Stimulated activated CD8-positive, alpha-beta memory T cell treated with anti-CD3 and anti-CD28 coated beads, Interleukin-2, amount 100 ng/mL, for 48 hours (primary cell): Measurements from ENCODE around the gene CRBN.

Experiments used
- DNase-seq, 2 donors: peaks; one replicate each; pipeline ENCODE4 v3.0.0-alpha.2; 2020; ENCODE audit warnings: low read depth in 2 of 2

Gene CRBN

DNA sequence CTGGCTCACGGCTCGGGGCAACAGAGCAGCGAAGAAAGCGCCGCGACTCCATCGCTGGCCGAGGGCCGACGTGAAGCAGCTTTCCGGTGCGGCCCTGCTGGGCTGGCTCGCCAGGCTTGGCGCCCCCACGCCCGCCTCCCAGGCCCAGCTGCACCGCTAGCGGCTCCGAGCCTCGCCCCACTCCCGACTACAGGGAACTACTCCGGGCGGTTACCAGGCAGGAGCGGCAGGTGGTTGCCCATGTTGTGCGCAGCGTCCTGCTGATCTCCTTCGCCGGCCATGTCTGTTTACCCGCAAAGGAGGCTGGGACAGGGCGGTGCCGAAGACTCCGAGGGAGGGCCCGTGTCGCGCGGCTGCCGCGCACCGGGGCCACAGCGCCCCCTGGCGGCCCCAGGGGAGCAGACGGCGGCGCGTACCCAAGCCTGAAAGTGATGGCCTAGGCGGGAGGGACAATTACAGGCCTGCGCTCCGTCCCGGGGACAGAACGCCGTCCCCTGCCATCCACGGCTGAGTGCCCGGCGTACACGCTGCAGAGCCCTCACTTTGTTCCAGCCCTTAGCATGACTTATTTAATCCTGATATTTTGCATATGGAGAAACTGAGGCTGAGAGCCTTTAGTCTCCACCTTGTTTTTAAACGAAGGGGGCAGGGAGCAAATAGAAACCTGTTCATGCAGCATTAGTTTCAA is at the start of gene CRBN:
Gene CRBN, minus strand, starts transcription at position 285 of the 688 bp plus-strand sequence. Its CDS starts 4 bp downstream, at position 281.
- DNase-seq, result peak; percentile 77 to 78

DNA sequence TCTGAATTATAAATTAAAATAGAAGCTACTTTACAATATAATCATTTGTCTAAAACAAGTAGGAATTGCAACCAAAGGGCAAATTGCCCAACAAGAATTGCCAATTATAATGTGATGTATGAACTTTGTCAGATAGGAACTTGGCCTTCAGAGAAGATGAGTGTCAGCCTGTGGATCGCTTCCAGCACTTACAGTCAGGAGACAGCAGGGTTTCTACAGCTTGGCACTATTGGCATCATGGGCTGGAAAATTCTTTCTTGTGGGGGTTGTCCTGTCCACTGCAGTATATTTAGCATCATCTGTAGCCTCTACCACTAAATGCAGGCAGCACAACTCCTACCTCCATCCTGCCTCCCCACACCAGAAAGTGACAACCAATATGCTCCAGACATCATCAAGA is 48.1 kb upstream of the CRBN start:
- DNase-seq, result no peak

DNA sequence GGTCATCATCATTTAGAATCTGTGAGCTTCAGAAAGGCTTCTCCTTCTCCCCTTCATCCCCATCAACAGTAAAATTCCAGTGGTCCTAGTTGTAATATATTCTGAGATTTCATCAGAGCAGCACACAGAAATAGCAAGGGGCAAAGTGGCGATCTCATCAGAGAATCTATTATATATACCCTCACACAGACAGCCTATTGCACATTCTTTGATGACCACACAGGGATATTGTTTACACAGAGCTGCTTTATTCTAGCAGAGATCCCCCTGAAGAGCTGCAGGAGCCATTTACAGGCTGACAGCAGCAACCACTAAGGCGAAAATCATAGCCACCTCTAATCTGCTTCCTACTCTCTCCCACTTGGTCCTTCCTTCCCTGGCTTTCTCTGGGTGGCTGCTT is 42.0 kb upstream of the CRBN start:
- no peak for DNase-seq

DNA sequence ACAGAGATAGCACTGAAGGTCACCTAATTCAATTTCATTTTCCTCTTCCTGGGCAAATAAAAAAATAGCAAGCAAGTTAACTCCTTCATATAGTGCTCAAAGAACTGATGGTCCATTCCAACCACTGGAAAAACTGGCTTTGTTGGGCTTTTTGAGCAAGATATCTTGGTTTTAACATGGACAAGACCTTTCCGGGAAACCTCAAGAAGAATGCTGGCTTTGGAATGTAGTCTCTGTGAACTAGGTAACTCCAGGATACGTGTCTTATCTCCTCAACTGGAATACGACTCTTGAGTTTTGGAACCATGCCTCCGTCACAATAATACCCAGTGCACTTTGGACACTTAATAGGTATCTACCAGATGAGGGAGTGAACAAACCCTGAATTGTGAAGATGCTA is 36.9 kb upstream of the CRBN start:
- DNase-seq, result no peak

DNA sequence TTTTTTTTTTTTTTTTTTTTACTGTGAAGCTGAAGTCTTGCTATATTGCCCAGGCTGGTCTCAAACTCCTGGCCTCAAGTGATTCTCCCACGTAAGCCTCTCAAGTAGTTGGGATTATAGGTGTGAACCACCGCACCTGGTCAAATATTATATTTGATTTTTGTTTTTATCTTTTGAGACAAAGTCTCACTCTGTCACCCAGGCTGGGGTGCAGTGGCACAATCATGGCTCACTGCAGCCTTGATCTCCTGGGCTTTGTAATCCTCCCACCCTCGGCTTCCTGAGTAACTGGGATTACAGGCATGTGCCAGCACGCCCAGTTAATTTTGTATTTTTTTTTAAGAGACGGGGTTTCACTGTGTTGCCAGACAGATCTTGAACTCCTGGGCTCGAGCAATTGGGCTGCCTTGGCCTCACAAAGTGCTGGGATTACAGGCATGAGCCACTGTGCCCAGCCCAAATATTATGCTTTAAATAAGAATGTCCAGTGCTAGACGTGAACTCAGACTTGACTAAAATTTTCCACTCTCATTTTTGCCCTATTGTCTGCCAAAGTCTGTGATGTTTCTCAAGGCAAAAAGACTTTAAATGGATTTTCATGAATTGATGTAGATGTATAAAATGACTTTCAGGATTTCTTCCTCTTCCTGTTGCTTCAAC is 33.4 kb upstream of the CRBN start:
- no peak for DNase-seq

DNA sequence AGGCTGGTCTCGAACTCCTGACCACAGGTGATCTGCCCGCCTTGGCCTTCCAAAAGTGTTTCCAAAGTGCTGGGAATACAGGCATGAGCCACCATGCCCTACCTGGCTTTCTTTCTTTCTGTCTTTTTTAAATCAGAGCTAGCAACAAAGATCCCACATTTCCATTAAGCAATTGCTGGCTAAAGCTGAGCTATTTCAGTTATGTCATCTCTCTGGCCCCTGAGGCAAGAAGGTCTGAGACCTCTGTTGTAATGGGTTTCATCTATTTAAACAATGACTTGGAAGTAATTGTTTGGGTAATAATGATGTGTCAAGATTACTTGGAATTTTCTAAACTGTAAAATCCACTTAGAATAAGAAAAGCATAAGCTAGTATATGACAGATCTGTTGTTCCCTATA is 30.2 kb upstream of the CRBN start:
- DNase-seq, result no peak

DNA sequence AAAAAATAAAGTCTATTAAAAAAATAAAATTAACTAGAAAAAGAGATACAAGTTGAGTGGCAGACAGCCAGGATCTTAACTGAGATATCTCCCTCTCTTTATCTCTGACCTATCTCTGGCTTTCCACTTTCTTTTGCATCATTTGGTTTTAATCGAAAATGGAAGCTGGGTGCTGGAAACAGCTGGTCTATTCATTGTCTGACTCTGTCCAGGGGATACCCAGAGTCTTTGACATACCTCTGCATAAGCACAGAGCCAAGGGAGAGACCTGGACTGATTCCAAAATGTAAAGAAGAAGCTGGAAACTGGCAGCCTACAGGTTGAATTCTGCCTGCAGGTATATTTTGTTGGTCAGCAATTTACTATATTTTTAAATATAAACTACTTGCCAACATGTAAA is 29.6 kb upstream of the CRBN start:
- no peak for DNase-seq

DNA sequence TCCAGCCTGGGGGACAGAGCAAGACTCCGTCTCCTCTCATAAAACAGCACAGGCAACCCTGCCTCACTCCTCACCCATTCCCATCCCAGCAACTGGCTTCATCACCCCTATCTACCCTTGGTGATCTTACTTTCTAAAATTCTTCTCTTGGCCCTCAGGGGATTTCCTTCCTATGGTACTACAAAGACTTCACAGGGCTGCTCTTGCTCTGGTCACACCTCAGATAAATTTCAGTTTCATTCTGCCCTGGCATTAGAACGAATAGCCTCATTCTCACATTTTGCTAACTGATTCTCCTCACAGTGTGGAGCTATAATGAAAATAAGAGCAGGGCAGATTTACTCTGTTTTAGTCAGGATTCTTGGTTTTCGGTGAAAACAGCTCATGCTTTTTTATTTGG is 22.1 kb upstream of the CRBN start:
- no peak for DNase-seq

DNA sequence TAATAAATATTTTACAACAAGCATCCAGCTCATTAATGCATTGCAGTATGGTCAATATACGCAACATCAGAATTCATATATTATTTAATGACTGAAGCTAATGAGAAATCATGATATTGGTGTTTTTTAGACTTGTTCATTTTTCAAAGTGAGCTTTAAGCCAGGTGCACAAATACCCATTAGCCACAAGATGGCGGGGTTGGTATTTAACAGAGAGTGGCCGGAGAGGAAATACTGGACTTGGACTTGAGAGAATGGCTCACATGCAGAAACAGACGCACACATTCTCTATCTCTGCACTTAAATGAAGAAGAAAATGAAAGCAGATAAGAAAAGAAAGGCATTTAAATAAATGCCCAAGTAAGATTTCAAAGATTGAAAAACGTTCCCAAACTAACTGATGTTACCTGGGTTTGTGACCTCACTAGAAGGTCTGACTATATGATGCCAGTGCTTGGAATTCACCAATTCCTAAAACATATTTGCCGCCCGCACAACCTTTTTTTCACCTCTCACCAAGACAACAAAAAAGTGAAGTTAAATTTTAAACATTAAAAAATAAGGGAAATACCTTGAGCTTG is 21.2 kb upstream of the CRBN start:
- DNase-seq, result no peak

DNA sequence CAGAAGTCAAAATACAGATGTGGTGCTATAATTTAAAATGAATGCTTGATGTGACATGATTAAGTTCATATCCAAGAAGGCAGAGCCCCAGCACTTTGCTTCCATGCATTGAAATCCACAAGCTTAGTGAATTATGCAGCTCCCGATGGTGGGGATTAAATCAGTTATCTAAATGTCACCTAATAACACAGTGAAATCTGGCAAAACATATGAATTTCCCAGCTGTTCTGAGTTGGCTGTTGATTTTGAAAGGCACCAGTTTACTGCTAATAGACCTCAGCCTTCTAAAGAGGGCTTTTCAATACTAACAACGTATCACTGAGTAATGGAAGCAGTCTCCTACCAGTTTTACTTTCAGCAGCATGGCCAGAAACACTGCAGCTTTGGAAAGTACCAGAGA is 19.8 kb upstream of the CRBN start:
- no peak for DNase-seq

DNA sequence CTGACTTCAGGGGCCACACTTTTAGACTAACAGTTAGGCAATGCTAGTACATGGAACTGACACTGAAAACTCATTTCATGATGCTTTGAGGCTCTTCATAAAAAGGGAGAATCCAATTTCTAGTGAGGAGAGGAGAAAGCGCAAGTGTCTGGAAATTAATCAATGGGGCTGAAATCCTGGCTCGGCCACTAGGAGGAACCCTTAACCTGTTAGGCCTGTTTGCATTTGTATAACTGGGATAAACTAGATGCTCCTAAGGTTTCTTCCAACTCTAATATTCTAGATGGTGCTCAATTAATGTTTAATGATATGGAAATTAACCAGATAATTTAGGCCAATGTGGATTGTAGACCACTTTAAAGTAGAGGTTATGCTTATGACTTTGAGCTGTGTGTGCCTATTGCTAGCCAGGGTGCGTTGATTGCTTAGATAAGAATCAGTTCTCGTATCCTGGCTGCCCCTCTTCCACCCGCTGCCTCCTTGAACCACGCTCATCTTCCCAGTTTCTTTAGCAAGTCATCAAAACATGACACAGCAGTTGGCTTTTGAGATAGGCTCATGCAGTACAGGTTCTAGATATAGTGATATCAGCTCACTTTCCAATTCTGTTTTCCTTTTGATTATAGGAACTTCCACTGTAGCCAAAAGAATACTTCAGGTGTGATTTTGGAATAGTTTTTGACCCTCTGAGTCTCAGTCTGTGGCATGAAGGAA is 16.8 kb upstream of the CRBN start:
- DNase-seq, result no peak

DNA sequence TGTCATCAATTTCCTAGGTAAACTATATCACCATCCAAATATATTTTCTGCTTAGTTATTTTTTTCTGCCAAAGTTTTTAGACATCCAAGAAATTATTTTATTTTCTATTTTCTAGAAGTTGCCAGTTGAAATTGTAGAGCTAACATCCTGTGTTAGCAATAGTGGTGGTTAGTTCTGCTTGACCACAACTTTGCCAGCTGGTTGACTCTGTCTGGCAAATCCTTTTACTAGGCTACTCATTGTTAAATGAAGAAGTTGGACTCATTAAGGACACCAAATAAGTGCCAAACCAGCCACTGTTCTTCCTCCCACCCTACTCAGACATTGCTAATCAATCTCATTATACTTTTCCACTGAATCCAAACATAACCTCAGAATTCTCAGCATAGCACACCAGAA is 15.4 kb upstream of the CRBN start:
- DNase-seq, result no peak

DNA sequence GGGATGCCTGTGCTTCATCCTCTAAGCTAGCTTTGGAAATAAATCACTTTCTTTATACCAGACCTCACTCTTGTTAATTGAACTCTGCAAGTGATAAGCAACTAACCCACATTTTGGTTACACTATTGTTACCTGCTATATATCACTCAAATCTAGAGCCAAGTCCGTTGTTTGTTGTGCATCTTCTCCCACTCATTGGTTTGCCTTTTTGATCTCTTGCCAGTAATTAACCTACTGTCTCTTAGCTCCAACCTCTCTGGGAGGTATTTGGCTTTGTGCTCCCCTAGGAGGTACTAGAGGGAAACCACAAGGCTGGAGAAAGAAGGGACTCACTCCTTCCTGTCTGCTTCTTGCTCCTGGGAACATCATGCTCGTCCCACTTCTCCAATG is 12.8 kb upstream of the CRBN start:
- no peak for DNase-seq

DNA sequence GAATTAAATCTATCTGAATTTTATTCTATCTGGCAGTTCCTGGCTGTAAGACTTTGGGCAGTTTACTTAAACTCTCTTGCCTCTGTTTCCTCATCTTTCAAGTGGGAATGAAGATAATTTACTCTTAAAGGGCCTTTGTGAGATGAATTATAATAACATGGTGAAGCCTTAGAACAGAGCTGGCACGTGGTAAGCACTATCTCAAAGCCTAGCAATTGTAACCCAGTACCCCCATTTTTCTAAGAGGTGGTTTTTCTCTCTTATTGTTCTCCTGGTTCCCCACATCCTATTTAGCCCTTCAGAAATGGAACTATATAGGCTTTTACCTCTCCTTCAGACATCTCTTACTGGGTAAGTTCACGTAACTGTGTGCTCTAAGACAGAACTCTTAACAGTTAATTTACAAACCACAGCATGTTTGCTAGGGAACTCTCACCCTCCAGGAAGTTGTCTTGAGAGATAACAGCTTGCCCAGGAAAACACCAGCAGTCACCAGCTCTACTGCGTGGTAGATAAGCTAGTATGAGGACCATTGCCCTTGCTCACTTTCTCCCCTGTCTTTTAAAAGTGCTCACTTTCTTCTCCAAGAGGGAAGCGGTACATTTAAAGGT is 12.3 kb upstream of the CRBN start:
- DNase-seq, result no peak

DNA sequence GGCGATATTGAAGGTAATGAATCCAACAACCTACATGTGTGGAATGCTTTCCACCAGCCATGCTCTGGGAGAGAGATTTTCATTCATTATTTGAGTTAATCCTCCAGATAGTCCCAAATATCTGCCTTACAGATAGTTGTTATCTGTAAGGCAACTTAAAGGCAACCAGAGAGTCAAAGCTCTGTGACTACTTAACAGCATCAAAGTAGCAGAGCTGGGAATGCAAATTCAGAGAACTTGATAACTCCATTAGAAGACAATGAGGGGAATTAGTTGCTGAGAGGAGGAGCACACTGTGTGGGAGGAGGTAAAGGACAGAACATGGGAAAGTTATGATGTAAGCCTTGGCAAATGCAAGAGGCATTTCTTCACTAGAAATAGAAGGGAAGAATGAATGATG is 10.5 kb upstream of the CRBN start:
- no peak for DNase-seq

DNA sequence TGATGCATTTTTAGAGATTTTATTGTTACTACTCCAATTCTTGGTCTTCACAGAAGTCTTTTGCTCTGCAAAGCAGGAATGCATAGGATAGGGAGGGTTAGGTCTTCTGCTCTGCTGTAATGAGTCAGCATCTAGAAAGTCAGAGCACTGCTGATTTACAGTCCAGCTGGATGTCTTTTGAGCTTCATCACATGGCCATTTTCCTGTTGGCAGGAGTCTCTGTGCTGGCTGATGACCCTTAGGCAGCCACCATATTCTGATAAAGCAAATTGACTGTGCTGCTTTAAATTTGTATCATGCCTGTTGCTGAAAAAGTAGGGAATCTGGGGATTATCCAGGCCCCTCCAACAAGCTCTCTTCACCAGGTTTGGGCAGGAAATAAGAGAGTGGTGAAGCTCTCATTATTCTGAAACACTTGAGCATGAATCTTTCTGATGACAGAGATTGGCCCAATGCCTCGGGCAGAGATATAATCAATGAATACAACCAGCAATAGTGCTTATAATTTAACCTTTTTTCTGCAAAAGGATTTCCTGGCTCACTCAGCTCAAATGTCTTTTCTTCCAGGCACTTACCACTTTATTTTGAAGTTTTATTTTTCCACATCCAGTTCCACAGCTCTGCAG is 9.7 kb upstream of the CRBN start:
- DNase-seq, result no peak

DNA sequence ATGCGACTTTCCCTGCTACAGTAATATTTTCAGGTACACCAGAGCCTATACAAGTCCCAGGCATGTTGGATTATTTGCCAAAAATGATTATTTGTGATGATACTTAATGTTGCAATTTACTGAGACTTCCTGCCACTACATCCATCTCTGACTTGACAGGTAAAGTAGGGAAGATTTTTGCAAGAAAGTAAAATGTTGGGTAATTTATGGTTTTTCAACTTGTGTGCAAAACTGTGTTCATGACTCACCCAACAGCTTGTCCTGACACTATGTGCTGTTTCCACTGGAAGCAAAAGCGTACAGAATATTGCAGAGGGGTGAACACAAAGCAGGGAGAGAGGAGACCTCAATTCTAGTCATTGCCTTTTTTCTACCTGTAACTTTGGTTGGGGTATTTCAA is 5.4 kb upstream of the CRBN start:
- no peak for DNase-seq

DNA sequence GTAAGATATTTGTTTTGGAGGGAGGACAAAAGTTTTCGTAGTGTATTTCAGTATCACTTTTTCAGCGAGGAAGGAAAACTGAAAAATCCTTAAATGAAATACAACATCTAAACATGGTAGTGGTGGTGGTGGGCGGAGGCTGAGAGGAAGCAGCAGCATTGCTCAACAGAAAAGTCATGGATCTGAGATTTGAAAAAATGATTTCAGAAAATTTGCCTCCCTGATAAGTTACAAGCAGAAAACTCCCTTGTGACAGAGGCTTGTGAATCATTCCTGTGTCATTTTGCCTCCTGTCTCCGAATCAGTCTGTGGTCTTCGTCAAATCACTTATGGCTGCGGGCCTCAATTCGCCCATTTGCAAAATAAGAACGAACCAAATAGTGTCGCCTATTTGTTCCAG is 965 bp upstream of the CRBN start:
- DNase-seq, result no peak

DNA sequence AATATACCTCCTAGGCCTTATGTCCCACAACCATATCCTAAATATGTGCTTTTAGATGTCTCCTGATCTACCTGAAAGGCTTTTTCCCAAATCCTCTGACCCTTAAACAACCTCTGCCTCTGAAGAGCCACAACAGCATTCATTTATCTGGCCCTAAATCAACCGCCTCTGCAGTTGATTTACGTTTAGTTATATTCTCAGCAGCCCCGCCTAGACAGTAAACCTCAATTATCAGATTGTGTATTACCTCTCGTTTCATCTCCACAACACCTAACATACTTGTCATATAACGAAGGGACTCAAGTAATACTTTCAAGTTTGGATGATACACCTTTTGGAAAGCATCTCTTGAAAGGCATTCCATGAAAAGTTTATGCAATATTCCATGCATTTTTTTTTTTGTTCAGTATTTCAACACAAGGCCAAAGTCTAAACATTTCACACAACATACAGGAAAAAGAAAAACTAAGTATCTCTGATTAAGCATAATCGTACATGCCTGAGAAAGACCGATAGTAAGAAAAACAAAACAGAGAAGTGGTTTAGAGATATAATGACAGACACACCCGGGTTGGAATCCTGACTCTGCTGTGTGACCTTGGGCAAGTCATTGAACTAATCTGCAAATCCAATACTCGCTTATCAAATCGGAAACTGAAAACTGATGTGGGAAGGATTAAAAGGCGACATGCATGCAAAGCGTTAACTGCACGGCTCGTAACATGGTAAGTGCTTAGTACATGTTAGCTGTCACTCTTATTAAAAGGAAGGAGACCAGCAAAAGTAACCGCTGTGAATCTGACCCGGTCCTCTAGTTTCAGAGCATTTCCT is 778 bp downstream of the CRBN start:
- no peak for DNase-seq

DNA sequence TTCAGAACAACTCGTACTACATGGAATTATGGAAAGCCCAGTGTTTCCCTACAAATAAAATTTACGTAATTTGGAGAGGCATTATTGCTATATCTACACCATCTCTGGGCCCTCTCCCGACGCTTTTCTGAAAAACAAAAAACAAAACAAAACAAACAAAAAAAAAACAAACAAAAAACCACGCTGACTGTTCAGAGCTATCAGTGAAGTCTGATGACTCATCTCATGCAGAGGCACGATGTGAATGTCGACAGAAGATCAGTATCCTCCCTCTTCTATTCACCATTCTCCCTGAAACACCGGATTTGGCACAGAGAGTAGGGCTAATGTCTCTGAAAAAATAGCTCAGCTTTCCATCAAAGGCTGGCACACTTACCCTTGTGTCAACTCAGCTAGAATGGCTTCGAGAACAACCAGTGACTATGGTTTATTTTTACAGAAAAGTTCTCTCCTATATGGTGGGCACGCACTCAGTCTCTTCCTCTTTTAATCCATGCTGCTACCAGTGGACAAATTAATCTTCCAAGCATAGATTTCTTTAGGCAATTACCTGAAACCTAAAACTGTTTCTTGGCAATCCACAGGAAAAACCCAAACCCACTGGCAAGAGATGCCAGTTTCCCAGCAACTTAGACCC is 1.5 kb downstream of the CRBN start:
- no peak for DNase-seq

DNA sequence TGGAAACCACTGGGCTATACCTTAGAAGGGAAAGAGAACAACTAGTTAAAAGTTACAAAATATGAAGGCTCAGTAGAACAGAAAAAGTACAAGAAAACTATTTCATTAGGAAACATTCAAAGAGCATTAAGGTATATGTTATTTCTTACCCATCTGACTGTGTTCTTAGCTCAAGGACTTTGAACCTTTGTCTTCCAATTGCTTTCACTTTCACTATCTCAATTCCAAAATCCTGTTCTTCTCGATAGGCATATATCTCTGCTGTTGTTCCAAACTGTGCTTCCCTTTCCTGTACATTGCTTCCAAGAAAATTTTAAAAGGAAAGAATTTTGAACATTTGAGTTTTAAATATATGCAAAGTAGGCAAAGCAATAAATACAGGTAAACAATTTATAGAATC is 6.9 kb downstream of the CRBN start:
- DNase-seq, result no peak
